Epithelial cell of esophagus (primary cell): ENCODE results near the gene DNPH1.

Source experiments
- DNase-seq: peaks from one replicate; pipeline ENCODE4 v3.0.0; 2010; ENCODE audit warnings: low read depth
- H3K4me3 ChIP-seq: 2 replicates; pipeline ENCODE4 v1.5.1; 2011; ENCODE audit warnings: mild to moderate bottlenecking, low read length, control low read depth
- TF ChIP-seq, protein P1 (sequence below): IDR thresholded peaks from 2 replicates; pipeline ENCODE4 v1.5.1; 2011; ENCODE audit warnings: low read depth, mild to moderate bottlenecking, low read length, control low read depth, inconsistent platforms; ENCODE audit not compliant: insufficient read depth; ENCODE audit errors: missing control alignments

DNPH1 gene

DNA sequence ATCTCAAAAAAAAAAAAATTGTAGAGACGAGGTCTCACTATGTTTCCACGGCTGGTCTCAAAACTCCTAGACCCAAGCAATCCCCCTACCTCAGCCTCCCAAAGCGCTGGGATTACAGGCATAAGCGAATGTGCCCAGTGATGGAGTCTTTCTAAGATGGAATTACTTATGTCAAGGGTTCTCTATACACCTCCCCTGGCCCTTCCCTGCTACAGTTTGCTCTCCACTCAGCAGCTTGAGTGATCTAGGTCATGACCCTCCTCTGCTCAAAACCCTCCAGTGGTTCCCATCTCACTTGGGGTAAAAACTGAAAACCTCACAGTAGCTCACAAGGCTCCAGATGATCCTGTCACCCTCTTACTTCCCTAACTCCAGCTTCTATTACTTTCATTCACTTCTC, 1.8 kb upstream of the DNPH1 start:
- TF ChIP-seq, protein P1, sequence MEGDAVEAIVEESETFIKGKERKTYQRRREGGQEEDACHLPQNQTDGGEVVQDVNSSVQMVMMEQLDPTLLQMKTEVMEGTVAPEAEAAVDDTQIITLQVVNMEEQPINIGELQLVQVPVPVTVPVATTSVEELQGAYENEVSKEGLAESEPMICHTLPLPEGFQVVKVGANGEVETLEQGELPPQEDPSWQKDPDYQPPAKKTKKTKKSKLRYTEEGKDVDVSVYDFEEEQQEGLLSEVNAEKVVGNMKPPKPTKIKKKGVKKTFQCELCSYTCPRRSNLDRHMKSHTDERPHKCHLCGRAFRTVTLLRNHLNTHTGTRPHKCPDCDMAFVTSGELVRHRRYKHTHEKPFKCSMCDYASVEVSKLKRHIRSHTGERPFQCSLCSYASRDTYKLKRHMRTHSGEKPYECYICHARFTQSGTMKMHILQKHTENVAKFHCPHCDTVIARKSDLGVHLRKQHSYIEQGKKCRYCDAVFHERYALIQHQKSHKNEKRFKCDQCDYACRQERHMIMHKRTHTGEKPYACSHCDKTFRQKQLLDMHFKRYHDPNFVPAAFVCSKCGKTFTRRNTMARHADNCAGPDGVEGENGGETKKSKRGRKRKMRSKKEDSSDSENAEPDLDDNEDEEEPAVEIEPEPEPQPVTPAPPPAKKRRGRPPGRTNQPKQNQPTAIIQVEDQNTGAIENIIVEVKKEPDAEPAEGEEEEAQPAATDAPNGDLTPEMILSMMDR, result no peak
- no peak for DNase-seq

DNA sequence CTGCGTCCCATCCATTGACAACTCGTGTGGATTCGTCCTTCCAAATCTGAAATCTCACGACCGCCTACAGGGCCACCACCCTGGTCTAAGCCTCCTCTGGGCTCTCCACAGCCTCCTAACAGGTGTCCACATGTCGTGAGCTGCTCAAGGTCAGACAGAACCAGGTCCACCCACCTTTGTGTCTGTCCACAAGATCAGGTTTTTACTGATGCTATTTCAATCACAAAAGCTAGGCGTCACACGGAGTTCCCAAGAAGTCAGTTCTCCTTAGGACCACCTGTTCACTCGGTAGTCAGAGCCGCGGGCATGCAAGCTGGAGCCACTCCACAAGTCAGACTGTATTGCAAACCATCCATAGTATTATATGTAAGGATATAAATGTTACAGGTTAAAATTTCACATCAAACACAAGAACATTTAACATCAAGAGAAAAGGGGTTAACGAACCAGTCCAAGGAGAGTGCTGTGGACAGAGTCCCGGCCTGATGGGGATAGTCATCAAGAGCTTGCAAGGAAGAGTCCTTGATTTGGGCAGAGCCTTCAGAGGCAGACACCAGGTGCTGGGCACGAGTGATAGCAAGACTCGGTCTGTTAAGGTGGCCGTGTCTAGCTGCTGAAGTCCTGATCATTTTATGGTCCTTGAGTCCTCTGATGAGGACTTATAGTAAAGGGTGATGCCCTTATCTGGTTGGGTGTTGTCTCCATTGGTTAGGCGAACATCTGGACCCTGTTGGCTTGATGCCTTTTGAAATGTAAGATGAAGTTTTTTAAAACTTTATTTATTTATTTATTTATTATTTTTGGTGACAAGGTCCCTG, 731 bp upstream of the DNPH1 start:
- TF ChIP-seq, protein P1, result no peak
- no peak for DNase-seq
- no peak overlapping the region for H3K4me3 ChIP-seq

More for the DNA sequence above, 1.8 kb upstream of the DNPH1 start:
- no peak overlapping the region for H3K4me3 ChIP-seq

DNA sequence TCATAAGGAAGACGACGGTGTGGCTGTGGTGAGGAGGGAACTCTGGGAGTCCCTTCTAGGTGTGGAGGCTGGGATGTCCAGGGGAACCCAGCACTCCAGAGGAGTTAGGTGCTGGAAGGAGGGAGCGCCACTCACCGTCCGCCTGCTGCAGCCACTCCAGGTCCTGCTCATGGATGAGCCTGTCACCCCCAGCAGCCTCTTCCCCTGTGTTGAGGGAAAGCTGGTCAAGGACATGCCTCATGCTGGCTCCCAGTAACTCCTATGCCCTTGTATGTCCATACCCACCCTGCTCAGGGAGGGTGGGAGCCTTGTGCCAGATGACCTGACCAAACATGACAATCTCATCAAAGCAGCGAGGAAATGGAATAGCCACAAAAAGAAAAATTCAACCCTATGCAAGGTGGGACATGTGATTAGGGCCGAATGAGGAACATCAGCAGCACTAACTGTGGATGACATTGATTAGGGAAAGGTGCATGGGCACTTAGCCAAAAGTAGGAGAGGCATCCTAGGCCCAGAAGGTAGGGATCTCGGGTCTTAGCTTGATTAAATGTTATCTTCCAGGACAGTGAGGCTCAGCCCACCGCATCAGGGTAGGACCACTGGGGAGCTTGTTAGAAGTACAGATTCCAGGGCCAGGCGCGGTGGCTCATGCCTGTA, 3.0 kb downstream of the DNPH1 start:
- no peak overlapping the region for H3K4me3 ChIP-seq
- DNase-seq, result no peak
- TF ChIP-seq, protein P1, result no peak

DNA sequence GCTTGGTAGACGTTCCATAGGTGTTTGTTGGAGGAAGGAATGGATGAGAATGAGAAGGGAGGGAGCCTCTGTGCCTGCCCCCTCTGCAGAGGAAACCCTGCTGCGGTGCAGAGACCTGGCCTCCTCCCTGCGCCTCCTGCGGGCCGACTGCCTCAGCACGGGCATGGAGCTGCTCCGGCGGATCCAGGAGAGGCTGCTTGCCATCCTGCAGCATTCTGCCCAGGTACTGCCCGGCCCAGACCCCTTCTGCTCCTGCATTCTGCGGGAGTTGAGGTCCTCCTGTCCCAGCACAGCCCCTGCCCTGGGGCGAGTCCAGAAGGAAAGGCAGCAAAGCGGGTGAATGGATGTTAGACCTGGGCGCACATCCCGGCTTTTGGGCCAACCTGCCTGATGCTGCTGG, 6.1 kb downstream of the DNPH1 start:
- TF ChIP-seq, protein P1, result no peak
- no peak for DNase-seq
- no peak overlapping the region for H3K4me3 ChIP-seq

DNA sequence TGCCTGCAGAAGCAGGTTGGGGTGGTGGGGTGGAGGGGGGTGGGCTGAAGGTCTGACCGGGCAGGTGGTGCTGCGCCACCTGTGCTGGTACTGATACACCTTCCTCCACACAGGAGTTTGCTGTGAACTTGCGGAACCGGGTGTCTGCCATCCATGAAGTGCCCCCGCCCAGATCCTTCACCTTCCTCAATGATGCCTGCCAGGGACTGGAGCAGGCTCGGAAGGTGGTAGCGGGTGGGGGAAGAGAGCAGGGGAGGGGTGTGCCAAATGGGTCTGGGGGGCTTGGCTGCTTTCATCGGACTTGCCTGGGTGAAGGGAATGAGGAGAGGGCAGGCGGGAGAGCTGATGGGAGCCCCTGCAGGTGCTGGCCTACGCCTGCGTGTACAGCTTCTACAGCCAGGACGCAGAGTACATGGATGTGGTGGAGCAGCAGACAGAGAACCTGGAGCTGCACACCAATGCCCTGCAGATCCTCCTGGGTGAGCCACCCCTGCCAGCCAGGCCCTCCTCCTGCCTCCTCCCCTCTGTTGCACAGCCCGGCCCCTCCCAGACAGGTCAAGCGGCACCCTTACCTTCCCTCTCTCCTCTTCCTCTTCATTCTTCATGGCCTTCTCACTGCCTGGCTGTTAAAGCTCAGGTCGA, 6.7 kb downstream of the DNPH1 start:
- TF ChIP-seq, protein P1, result no peak
- no peak for DNase-seq
- no peak overlapping the region for H3K4me3 ChIP-seq

DNA sequence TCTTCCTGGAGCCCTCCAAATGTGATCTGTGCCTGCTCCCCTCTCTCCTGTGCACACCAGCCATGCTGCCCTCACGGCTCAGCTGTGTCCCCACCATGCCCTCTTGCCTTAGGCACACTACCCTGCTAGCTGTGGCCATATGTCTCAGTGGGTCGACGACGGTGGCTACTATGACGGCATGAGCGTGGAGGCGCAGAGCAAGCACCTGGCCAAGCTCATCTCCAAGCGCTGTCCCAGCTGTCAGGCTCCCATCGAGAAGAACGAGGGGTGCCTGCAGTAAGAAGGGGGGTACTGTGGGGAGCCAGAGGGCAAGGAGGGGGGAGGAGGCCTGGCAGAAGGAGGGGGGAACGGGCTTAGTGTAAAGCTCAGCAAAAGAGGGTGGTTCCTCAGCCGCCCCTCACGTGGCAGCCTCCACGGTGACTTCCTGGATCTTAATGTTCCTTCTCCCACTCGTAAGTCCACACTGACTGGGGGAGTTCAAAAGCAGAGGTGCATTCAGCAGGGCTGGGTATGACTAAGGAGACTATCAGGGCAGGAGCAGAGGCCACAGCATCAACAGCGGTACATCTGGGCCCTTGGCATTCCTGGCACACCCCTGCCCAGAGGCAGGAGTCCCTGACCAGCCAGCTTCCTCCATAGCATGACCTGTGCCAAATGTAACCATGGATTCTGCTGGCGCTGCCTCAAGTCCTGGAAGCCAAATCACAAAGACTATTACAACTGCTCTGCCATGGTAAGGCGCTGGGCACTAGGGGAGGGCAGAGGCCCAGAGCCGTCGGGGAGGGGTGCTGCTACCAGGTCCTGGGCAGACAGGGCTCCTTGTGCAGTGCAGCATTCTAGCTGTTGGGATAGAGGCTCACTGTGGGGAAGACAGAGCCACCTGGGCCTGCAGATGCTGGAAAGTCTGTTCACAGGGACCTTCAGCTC, 8.0 kb downstream of the DNPH1 start:
- TF ChIP-seq, protein P1, result no peak
- no peak overlapping the region for H3K4me3 ChIP-seq
- peak; percentile 15 for DNase-seq
